GM10266 (cell line): ENCODE data around the gene SH3BP2.
A peak's percentile ranks its signal among the peaks of the same experiment; 100 is the strongest.

Experiments used
- DNase-seq: peaks from one replicate; pipeline ENCODE4 v3.0.0; 2012; ENCODE audit errors: extremely low spot score
- TF ChIP-seq, protein P1 (sequence below): IDR thresholded peaks from 2 replicates; pipeline ENCODE4 v1.5.1; 2012; ENCODE audit warnings: mild to moderate bottlenecking, low read depth; ENCODE audit not compliant: control insufficient read depth, insufficient read depth; ENCODE audit errors: missing control alignments

The SH3BP2 gene

DNA sequence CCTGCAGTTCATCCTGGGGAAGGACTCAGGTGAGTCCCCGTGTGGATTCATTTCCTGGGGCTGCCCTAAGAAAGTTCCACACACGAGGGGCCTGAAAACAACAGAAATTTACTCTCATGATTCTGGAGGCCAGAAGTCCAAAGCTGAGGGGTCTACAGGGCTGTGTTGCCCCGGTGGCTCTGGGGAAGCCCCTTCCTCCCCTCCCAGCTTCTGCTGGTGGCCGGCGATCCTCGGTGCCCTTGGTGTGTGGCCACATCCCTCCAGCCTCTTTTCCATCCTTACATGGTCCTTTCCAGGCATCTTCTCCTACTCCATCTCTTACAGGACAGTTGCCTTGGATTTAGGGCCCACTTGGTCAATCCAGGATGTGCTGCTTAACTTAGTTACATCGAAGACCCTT, 15.1 kb downstream of the SH3BP2 start:
- TF ChIP-seq, protein P1, sequence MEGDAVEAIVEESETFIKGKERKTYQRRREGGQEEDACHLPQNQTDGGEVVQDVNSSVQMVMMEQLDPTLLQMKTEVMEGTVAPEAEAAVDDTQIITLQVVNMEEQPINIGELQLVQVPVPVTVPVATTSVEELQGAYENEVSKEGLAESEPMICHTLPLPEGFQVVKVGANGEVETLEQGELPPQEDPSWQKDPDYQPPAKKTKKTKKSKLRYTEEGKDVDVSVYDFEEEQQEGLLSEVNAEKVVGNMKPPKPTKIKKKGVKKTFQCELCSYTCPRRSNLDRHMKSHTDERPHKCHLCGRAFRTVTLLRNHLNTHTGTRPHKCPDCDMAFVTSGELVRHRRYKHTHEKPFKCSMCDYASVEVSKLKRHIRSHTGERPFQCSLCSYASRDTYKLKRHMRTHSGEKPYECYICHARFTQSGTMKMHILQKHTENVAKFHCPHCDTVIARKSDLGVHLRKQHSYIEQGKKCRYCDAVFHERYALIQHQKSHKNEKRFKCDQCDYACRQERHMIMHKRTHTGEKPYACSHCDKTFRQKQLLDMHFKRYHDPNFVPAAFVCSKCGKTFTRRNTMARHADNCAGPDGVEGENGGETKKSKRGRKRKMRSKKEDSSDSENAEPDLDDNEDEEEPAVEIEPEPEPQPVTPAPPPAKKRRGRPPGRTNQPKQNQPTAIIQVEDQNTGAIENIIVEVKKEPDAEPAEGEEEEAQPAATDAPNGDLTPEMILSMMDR = no peak
- DNase-seq = no peak

DNA sequence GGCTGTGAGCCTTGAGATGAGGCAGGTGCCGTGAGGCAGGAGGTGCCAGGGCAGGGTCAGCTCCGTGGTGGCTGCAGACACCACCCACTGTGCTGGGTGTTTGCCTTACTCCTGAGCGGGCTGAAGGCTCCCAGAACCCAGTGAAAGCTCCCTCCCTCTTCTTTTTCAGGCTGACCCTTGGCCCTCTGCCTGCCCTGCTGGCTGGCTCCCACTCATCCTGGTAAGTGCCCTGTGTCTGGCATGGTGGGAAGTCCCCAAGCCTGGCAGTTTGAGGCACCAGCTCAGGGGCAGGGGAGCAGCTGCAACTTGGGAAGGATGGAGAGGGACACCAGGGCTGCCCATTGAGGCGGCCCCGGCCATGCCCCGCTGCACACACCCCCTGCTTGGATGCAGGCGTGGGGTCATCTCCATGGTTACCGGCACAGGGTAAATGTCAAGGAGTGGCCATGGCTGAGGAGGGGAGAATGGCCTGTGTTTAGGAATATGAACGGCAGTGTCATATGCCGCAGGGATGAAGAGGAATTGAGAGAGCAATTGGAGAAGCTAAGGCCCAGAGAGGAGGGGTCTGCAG, 16.8 kb downstream of the SH3BP2 start:
- TF ChIP-seq, protein P1 = no peak
- no peak for DNase-seq

DNA sequence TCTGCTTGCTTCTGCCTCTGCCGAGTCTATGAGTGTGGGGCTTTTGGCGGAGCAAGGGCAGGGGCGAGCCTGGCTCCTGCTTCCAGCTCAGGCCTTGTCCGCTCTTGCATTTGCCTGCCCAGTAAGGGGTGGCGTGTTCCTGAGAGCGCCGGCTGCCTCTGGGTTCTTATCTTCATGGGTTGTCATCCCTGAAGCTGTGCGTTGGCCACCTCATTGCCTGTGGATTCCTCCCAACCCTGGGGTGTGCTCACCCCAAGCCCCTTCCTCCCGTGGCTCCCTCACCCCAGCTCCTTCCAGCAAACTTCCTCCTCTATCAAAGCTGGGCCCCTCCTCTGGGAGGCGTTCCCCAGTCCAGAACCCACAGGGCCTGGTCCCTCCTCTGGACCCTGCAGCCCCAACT, 17.5 kb downstream of the SH3BP2 start:
- no peak for DNase-seq
- TF ChIP-seq, protein P1 = no peak

DNA sequence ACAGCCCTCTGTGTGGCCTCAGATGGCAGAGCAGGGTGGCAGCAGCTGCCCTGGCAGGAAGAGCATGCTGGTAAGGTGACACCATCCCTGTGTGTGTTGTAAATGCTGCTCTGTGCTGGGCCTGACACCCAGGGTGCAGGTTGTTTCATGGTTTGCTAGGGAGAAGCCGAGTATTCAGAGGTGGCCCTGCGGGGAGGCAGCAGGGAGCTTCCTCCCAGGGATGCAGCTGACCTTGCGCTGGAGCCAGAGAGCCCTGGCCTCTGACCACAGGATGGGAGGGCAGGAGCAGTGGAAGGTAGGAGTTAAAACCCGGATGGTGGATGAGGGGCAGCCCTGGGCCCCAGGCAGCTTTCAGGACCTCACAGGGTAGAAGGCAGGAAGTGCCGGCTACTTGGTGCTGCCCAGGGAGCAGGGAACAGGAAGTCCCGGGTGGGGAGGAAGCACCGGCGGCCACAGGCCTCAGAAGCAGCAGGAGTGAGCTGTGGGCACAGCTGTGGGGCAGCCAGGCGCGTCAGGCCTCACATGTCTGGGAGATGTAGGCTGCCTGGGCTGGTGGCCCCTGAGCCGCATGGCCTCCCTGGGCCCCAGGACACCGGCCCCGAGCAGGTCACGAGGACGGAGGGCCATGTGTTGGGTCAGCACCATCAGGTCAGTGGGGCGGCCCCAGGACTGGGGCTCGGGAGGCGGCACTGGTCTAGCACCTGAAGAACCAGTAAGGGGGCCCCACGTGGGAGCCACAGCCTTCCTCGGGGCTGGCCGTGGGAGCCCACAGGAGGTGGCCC, 19.1 kb downstream of the SH3BP2 start:
- peak; percentile 78 for DNase-seq
- TF ChIP-seq, protein P1 = no peak

DNA sequence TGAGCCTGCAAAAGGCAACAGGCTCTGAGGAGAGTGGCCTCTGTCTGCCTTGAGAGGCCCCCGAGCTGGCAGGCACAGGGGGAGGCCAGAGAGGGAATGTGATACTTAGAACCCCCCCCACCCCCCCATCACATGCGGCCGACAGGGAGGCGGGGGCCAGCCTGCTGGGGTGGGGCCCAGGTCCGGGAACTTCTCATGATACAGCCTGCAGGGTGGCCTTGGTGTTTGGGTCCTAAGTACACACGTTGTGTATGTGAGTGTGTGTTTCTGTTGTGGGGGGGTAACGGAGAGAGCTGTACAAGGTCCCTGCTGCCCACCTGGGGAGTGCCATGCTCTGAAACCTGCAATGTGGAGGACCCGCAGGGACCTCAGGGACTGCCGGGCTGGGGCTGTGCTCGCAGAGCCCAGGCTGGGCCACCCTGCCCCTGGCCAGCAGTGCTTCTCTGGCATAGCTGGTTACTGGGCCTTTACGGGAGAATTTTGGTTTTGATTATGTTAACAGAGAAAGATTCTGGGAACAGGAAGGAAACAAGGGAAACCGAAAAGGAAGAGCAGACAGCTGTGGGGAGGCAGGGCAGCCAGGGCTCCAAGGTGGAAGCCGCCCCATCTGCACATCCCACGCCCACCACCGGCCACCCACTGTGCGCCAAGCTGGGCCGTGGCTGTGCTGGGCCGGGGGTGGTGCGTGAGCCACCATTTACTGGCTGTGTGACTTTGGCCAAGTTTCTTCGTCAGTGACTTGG, 19.9 kb downstream of the SH3BP2 start:
- no peak for DNase-seq
- TF ChIP-seq, protein P1 = no peak

DNA sequence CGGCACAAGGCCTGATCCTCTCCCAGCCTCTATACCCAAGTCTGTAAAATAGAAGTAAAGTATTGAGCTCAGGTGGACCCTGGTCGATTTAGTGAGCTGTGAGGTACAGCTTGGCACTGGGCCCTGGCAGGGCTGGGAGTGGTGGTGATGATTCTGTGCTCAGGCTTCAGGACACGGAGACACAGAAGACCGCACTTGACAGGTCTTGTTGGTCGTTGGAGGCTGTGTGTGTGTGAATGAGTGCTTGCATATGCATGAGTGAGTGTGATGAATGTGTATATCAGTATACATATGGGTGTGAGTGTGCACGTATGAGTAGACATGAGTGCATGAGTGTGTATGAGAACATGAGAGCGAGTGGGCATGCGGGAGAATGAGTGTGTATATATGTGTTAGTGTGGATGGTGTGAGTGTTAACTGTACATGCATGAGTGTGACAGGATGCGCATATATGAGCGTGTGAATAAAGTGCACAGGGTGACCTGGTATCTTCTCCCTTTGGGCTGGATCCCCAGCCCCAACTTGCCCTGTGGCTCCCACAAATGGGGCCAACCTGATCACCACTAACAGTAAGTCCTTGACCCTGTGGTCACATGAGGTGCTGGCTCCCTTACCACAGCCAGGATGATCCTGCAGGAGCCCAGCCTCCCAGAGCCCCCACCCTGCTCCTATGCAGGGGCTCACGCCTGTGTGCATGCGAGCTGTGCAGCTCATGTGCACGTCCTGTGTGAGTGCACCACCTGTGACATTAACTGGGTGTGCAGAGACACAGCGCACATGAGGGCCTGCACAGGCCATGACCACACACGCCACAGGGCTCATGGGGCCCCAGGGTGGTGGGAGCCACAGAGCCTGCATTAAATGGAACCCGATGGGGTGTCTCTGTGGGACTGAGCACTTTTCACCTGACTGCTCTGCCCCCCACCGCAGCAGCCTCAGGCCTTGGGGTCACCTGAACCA, 20.8 kb downstream of the SH3BP2 start:
- no peak for DNase-seq
- TF ChIP-seq, protein P1 = no peak
